SK-N-MC (cell line): ENCODE results near the gene PLSCR4.

ENCODE experiments used
- EZH2 ChIP-seq: fragments of 200-600 bp; sonication (generic); IDR thresholded peaks from one replicate; pipeline ENCODE4 v1.6.1; 2017; ENCODE audit warnings: antibody characterized with exemption
- POLR2AphosphoS5 ChIP-seq: IDR thresholded peaks from 2 replicates; pipeline ENCODE4 v1.6.1; 2012; ENCODE audit warnings: mild to moderate bottlenecking, low read depth, low read length, borderline replicate concordance

DNA sequence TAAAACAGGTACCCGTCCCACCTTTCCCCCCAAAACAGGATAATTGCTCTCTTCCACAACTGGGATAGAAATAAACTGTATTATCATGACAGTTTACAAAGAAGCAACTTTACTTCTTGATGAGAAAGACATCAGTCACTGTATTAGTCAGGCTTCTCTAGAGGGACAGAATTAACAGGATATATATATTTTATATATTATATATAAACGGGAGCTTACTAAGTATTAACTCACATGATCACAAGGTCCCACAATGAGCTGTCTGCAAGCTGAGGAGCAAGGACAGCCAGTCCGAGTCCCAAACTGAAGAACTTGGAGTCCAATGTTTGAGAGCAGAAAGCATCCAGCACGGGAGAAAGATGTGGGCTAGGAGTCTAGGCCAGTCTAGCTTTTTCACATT, 18.4 kb upstream of the PLSCR4 start:
- TF ChIP-seq POLR2AphosphoS5 (no peak), EZH2 (no peak)
